Activated effector memory CD4-positive, alpha-beta T cell treated with anti-CD3 and anti-CD28 coated beads, Interleukin-2, amount 50 U/mL, for 16 hours (primary cell): ENCODE results near the gene KDM6B.

Experiments
- DNase-seq: peaks from one replicate; pipeline ENCODE4 v3.0.0-alpha.2; 2020

The KDM6B gene

GRCh38 chr17:7824021-7824924 is 9.7 kb upstream of the KDM6B start:
- peak; percentile 37 for DNase-seq

- peak; percentile 53 for DNase-seq
These were observed 8.6 kb upstream of the KDM6B start for GRCh38 chr17:7825206-7825990.

- DNase-seq = peak; percentile 55
These were observed 3.4 kb upstream of the KDM6B start for GRCh38 chr17:7830616-7831015.

- DNase-seq = peak; percentile 50
These were observed 2.8 kb upstream of the KDM6B start for GRCh38 chr17:7831233-7831632.

- no peak for DNase-seq
These were observed 1.6 kb upstream of the KDM6B start for GRCh38 chr17:7832431-7832830.

GRCh38 chr17:7833011-7833794 is 814 bp upstream of the KDM6B start:
- DNase-seq = peak; percentile 59

GRCh38 chr17:7834542-7834956 is 532 bp downstream of the KDM6B start:
- peak; percentile 89 for DNase-seq

- peak; percentile 96 for DNase-seq
These were observed 1.2 kb downstream of the KDM6B start for GRCh38 chr17:7834957-7835813.

GRCh38 chr17:7835814-7836595 is 2.0 kb downstream of the KDM6B start:
- DNase-seq = peak; percentile 80

GRCh38 chr17:7836596-7837407 is 2.8 kb downstream of the KDM6B start:
- peak; percentile 88 for DNase-seq

- no peak for DNase-seq
These were observed 3.5 kb downstream of the KDM6B start for GRCh38 chr17:7837408-7838088.

- peak; percentile 62 for DNase-seq
These were observed 4.4 kb downstream of the KDM6B start for GRCh38 chr17:7838090-7839075.

- peak; percentile 62 for DNase-seq
These were observed 5.3 kb downstream of the KDM6B start for GRCh38 chr17:7839190-7839875.

- no peak for DNase-seq
These were observed 5.9 kb downstream of the KDM6B start for GRCh38 chr17:7839876-7840261.

- DNase-seq = no peak
These were observed 6.4 kb downstream of the KDM6B start for GRCh38 chr17:7840441-7840840.

- DNase-seq = peak; percentile 6
These were observed 6.9 kb downstream of the KDM6B start for GRCh38 chr17:7840875-7841274.

GRCh38 chr17:7841396-7841914 is 7.4 kb downstream of the KDM6B start:
- DNase-seq = peak; percentile 98
